ENCODE data around the gene PDE3A.

GRCh38 chr12:20442322-20442721, 74.0 kb downstream of the PDE3A start:
- TF ChIP-seq EZH2 (IDR thresholded peaks at IDR 0.05; ENCODE audit: borderline replicate concordance, low read depth, low read length, poor library complexity, severe bottlenecking), result no peak
- TF ChIP-seq CTCF (conservative IDR thresholded peaks at IDR 0.05; ENCODE audit: low read depth, low read length), result no peak
